Measurements from ENCODE around the gene DMRTA2.

DMRTA2 gene

GRCh38 chr1:50422946-50423669 lies at the start of gene DMRTA2:
DMRTA2 (minus strand) TSS chr1:50423443; CDS start chr1:50421536, 1,907 bp downstream.
- DNase-seq (ENCODE audit: low read depth in 2 of 2): no peak

GRCh38 chr1:50471967-50472366 lies 48.7 kb upstream of the DMRTA2 start:
- no peak for DNase-seq (ENCODE audit: low read depth in 2 of 2)

GRCh38 chr1:50462964-50463363 lies 39.7 kb upstream of the DMRTA2 start:
- DNase-seq (ENCODE audit: low read depth in 2 of 2): no peak

- DNase-seq (ENCODE audit: low read depth in 2 of 2): no peak
Observed at GRCh38 chr1:50458507-50458906, 35.3 kb upstream of the DMRTA2 start.

GRCh38 chr1:50454911-50455310 lies 31.7 kb upstream of the DMRTA2 start:
- no peak for DNase-seq (ENCODE audit: low read depth in 2 of 2)

GRCh38 chr1:50453266-50453665 lies 30.0 kb upstream of the DMRTA2 start:
- DNase-seq (ENCODE audit: low read depth in 2 of 2): no peak

- DNase-seq (ENCODE audit: low read depth in 2 of 2): no peak
Observed at GRCh38 chr1:50452700-50453099, 29.5 kb upstream of the DMRTA2 start.

- no peak for DNase-seq (ENCODE audit: low read depth in 2 of 2)
Observed at GRCh38 chr1:50450861-50451653, 27.8 kb upstream of the DMRTA2 start.

GRCh38 chr1:50447961-50448360 lies 24.7 kb upstream of the DMRTA2 start:
- no peak for DNase-seq (ENCODE audit: low read depth in 2 of 2)

GRCh38 chr1:50441183-50441582 lies 17.9 kb upstream of the DMRTA2 start:
- no peak for DNase-seq (ENCODE audit: low read depth in 2 of 2)

GRCh38 chr1:50438945-50439344 lies 15.7 kb upstream of the DMRTA2 start:
- no peak for DNase-seq (ENCODE audit: low read depth in 2 of 2)

- no peak for DNase-seq (ENCODE audit: low read depth in 2 of 2)
Observed at GRCh38 chr1:50436489-50436888, 13.2 kb upstream of the DMRTA2 start.

- no peak for DNase-seq (ENCODE audit: low read depth in 2 of 2)
Observed at GRCh38 chr1:50430010-50430405, 6.8 kb upstream of the DMRTA2 start.

GRCh38 chr1:50427818-50428779 lies 4.9 kb upstream of the DMRTA2 start:
- DNase-seq (ENCODE audit: low read depth in 2 of 2): no peak

GRCh38 chr1:50427086-50427817 lies 4.0 kb upstream of the DMRTA2 start:
- DNase-seq (ENCODE audit: low read depth in 2 of 2): no peak

- no peak for DNase-seq (ENCODE audit: low read depth in 2 of 2)
Observed at GRCh38 chr1:50426702-50427085, 3.5 kb upstream of the DMRTA2 start.

GRCh38 chr1:50426108-50426700 lies 3.0 kb upstream of the DMRTA2 start:
- no peak for DNase-seq (ENCODE audit: low read depth in 2 of 2)

- no peak for DNase-seq (ENCODE audit: low read depth in 2 of 2)
Observed at GRCh38 chr1:50425376-50426107, 2.3 kb upstream of the DMRTA2 start.

GRCh38 chr1:50424884-50425375 lies 1.7 kb upstream of the DMRTA2 start:
- DNase-seq (ENCODE audit: low read depth in 2 of 2): no peak
